Natural killer cell (primary cell): Measurements from ENCODE around the gene PRR14L. TPM values are rescaled to one million over a fixed set of nuclear protein-coding genes. Genes with fewer than 3 reads are reported as not detected.
"Not testable (repeated sequence)": the region's sequence is repeated elsewhere in the genome, so short reads cannot be mapped to it uniquely, and the experiment has no call there.

Source experiments
- ATAC-seq, 3 donors: fragments of 150-1000 bp in 2 of 3; fragments of 200-7000 bp in 1 of 3; cut with Tn5 transposase; 1 replicate in 1 of 3; 2 replicates in 2 of 3; pipeline ENCODE4 v1.10.0; 2021; ENCODE audit warnings: mild to moderate bottlenecking in 2 of 3, moderate library complexity in 2 of 3
- DNase-seq, 2 donors: peaks; one replicate each; pipeline versions ENCODE4 v3.0.0 to v3.0.0-alpha.2; 2013 to 2021; ENCODE audit warnings: mixed read lengths in 1 of 2
- H3K27ac ChIP-seq: one replicate; pipeline ENCODE4 v1.5.1; 2013; ENCODE audit warnings: mild to moderate bottlenecking, low read length
- H3K27me3 ChIP-seq: one replicate; pipeline ENCODE4 v1.6.1; 2013; ENCODE audit warnings: low read length; ENCODE audit not compliant: control insufficient read depth, insufficient read depth
- H3K36me3 ChIP-seq: one replicate; pipeline ENCODE4 v1.6.1; 2013; ENCODE audit warnings: low read length; ENCODE audit not compliant: control insufficient read depth, insufficient read depth
- H3K4me1 ChIP-seq: one replicate; pipeline ENCODE4 v1.6.1; 2013; ENCODE audit warnings: low read length; ENCODE audit not compliant: control insufficient read depth, insufficient read depth
- H3K4me3 ChIP-seq: one replicate; pipeline ENCODE4 v1.5.1; 2013; ENCODE audit warnings: low read length
- H3K9me3 ChIP-seq: one replicate; pipeline ENCODE4 v1.6.1; 2013; ENCODE audit warnings: low read length; ENCODE audit not compliant: control insufficient read depth, insufficient read depth
- H3K27ac Mint-ChIP-seq, 2 donors: one replicate each; pipeline ENCODE4 v1.8.0; 2022; ENCODE audit warnings: mild to moderate bottlenecking in 2 of 2, mixed read lengths in 2 of 2, moderate library complexity in 1 of 2
- H3K27me3 Mint-ChIP-seq, 2 donors: one replicate each; pipeline ENCODE4 v1.8.0; 2022; ENCODE audit warnings: low read depth in 2 of 2, mixed read lengths in 2 of 2
- H3K36me3 Mint-ChIP-seq: one replicate; pipeline ENCODE4 v1.8.0; 2022; ENCODE audit warnings: mixed read lengths
- H3K4me1 Mint-ChIP-seq, 2 donors: one replicate each; pipeline ENCODE4 v1.8.0; 2022; ENCODE audit warnings: mixed read lengths in 2 of 2
- H3K4me3 Mint-ChIP-seq: one replicate; pipeline ENCODE4 v1.8.0; 2022; ENCODE audit warnings: mild to moderate bottlenecking, moderate library complexity, mixed read lengths
- H3K9me3 Mint-ChIP-seq, 2 donors: one replicate each; pipeline ENCODE4 v1.8.0; 2022; ENCODE audit warnings: mixed read lengths in 2 of 2
- WGBS: methylation state at CpG from one replicate; pipeline ENCODE4 v1.1.7; 2013; ENCODE audit warnings: missing lambda C conversion rate; ENCODE audit not compliant: insufficient coverage; 5-methylcytosine and 5-hydroxymethylcytosine counted together
- intact Hi-C: fragments of 100-400 bp; cut with micrococcal nuclease; formaldehyde crosslinking; loops from one replicate; pipeline ENCODE4 v1.14.2; 2022
- total RNA-seq, 4 donors: library from RNA; stranded (reverse); fragments of 120-200 nt in 1 of 4; gene quantifications; one replicate each; pipeline versions ENCODE4 v1.2.3 to v1.2.4, GENCODE V29; 2013 to 2022
- TF ChIP-seq, protein P1 (sequence below): fragments of 200-600 bp; IDR thresholded peaks from one replicate; pipeline ENCODE4 v1.8.0; 2022; ENCODE audit warnings: antibody characterized with exemption

The PRR14L gene
- total RNA-seq, 3 donors from 2014 or later (not counting 1 experiment from before 2014, with no cell fraction given), result 39.3 to 54.1 (median 54.0) TPM

DNA sequence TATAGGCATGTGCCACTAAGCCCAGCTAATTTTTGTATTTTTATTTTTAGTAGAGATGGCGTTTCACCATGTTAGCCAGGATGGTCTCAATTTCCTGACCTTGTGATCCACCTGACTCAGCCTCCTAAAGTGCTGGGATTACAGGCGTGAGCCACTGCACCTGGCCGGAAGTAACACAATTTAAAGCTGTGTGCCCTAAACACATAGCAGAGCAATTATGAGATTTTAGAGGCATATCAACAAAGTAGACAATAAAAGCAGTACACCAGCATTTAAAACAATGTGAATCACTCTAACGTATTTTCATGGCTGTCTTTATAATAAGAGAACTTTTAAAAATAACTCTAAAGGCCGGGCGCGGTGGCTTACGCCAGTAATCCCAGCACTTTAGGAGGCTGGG lies 42.4 kb downstream of the PRR14L start:
- H3K4me3 Mint-ChIP-seq, result no peak overlapping the region
- peaks cover 8% of the 10 kb centered on the region for H3K36me3 Mint-ChIP-seq
- no peaks in the 10 kb centered on the region for H3K9me3 ChIP-seq
- H3K9me3 Mint-ChIP-seq, result no peaks in the 10 kb centered on the region
- H3K27me3 ChIP-seq, result no peaks in the 10 kb centered on the region
- no peaks in the 10 kb centered on the region for H3K4me1 Mint-ChIP-seq
- DNase-seq (no peak), ATAC-seq (no peak)
- no peak overlapping the region for H3K27ac ChIP-seq
- intact Hi-C loops, result no loop called here
- no peaks in the 10 kb centered on the region for H3K27me3 Mint-ChIP-seq
- no peak overlapping the region for H3K27ac Mint-ChIP-seq
- WGBS, result 95% methylated on average over 8 of the region's 8 CpGs
- H3K36me3 ChIP-seq, result peaks cover 37% of the 10 kb centered on the region
- no peaks in the 10 kb centered on the region for H3K4me1 ChIP-seq
- H3K4me3 ChIP-seq, result no peak overlapping the region
- TF ChIP-seq, protein P1, sequence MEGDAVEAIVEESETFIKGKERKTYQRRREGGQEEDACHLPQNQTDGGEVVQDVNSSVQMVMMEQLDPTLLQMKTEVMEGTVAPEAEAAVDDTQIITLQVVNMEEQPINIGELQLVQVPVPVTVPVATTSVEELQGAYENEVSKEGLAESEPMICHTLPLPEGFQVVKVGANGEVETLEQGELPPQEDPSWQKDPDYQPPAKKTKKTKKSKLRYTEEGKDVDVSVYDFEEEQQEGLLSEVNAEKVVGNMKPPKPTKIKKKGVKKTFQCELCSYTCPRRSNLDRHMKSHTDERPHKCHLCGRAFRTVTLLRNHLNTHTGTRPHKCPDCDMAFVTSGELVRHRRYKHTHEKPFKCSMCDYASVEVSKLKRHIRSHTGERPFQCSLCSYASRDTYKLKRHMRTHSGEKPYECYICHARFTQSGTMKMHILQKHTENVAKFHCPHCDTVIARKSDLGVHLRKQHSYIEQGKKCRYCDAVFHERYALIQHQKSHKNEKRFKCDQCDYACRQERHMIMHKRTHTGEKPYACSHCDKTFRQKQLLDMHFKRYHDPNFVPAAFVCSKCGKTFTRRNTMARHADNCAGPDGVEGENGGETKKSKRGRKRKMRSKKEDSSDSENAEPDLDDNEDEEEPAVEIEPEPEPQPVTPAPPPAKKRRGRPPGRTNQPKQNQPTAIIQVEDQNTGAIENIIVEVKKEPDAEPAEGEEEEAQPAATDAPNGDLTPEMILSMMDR, result no peak

DNA sequence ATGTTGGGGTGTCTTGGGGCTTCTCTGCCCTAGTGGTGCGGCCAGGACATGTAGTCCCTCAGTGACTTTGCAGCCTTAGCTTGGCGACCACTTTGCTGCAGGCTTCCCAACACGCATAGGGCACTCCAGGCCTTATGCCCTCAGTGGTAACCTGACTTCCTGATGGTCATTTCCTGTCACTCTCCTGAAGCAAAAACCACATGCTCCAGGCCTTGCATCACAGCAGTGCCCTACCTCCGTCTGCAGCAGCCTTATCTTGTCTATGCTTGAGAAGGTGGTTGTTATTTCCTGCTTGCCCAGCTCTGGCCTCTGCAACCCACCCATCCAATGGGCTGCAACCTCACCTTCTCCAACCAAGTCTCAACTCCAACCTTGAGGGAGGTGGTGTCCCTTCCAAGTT lies 54.5 kb downstream of the PRR14L start:
- Mint-ChIP-seq H3K36me3 (no peaks in the 10 kb centered on the region), H3K4me1 (peaks cover 31 to 35% of the 10 kb centered on the region in 2 donors), H3K4me3 (no peak overlapping the region), H3K27me3 (no peaks in the 10 kb centered on the region), H3K9me3 (no peaks in the 10 kb centered on the region), H3K27ac (peak overlapping the region; percentile 73 to 76)
- peaks cover 30% of the 10 kb centered on the region for H3K4me1 ChIP-seq
- DNase-seq (no peak), ATAC-seq (peak; percentile 22 to 77 (median 41))
- peaks cover 29% of the 10 kb centered on the region for H3K36me3 ChIP-seq
- peak overlapping the region; percentile 23 for H3K27ac ChIP-seq
- no peaks in the 10 kb centered on the region for H3K9me3 ChIP-seq
- TF ChIP-seq, protein P1, result no peak
- H3K27me3 ChIP-seq, result no peaks in the 10 kb centered on the region
- H3K4me3 ChIP-seq, result no peak overlapping the region
- intact Hi-C loops, result no loop called here
- WGBS, result 47% methylated on average over 4 of the region's 4 CpGs

DNA sequence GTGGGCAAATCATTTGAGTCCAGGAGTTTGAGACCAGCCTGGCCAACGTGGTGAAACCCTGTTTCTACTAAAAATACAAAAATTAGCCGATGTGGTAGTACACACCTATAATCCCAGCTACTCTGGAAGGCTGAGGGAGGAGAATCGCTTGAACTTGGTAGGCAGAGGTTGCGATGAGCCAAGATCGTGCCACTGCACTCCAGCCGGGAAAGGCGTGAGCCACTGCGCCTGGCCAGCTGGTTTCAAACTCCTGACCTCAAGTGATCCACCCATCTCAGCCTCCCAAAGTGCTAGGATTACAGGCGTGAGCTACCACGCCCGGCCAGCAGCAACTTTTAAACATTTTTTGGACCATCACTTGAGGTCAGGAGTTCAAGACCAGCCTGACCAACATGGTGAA lies 55.9 kb downstream of the PRR14L start:
- peaks cover 17% of the 10 kb centered on the region for H3K36me3 ChIP-seq
- H3K4me3 Mint-ChIP-seq, intact Hi-C loops, H3K9me3 Mint-ChIP-seq, H3K27ac ChIP-seq, H3K27me3 ChIP-seq, H3K36me3 Mint-ChIP-seq, H3K27me3 Mint-ChIP-seq, H3K4me3 ChIP-seq, DNase-seq, H3K9me3 ChIP-seq, ATAC-seq: not testable (repeated sequence)
- 99% methylated on average over 11 of the region's 11 CpGs for WGBS
- H3K4me1 Mint-ChIP-seq, result peaks cover 31 to 35% of the 10 kb centered on the region in 2 donors
- H3K4me1 ChIP-seq, result peaks cover 30% of the 10 kb centered on the region
- peak overlapping the region in 1 of 2 donors; percentile 92 for H3K27ac Mint-ChIP-seq

DNA sequence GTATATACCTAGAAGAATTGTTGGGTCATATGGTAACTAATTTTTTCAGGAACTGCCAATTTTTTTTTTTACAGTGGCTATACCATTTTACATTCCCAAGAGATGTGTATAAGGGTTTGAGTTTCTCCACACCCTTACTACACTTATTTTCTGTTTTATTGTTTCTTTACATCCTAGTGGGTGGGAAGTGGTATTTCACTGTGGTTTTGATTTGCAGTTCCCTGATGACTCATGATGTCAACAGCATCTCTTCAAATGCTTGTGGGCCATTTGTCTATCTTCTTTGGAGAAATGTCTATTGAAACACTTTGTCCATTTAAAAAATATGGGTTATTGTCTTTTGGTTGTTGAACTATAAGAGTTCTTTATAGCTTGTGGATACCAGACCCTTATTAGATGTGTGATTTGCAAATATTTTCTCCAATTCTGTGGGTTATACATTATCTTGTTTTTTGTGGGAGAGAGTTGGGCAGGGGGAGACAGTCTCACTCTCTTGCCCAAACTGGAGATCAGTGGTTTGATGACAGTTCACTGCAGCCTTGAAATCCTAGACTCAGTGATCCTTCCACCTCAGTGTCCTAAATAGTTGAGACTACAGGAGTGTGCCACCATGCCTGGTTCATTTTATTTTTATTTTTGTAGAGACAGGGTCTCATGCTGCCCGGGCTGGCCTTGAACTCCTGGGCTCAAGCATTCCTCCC lies 57.6 kb downstream of the PRR14L start:
- no peaks in the 10 kb centered on the region for H3K36me3 Mint-ChIP-seq
- peak overlapping the region; percentile 59 for H3K4me3 Mint-ChIP-seq
- intact Hi-C loops, result no loop called here
- peaks cover 31 to 35% of the 10 kb centered on the region in 2 donors for H3K4me1 Mint-ChIP-seq
- 91% methylated on average over 1 of the region's 1 CpG for WGBS
- H3K27ac Mint-ChIP-seq, result peak overlapping the region; percentile 92 to 94
- H3K27ac ChIP-seq, result peak overlapping the region; percentile 56
- TF ChIP-seq, protein P1, result no peak
- DNase-seq, result peak in 1 of 2 donors; percentile 50
- H3K9me3 Mint-ChIP-seq, result no peaks in the 10 kb centered on the region
- H3K9me3 ChIP-seq, result no peaks in the 10 kb centered on the region
- H3K27me3 Mint-ChIP-seq, result no peaks in the 10 kb centered on the region
- peaks cover 16% of the 10 kb centered on the region for H3K36me3 ChIP-seq
- ATAC-seq, result peak; percentile 73 to 96 (median 92)
- H3K27me3 ChIP-seq, result no peaks in the 10 kb centered on the region
- peaks cover 30% of the 10 kb centered on the region for H3K4me1 ChIP-seq
- H3K4me3 ChIP-seq, result no peak overlapping the region
